Body of pancreas (tissue), 4 donors: ENCODE results near the gene DAB1. TPM values are rescaled to one million over a fixed set of nuclear protein-coding genes. Genes with fewer than 3 reads are reported as not detected.

Source experiments
- ATAC-seq: fragments of 150-250 bp; one replicate; pipeline ENCODE4 v1.9.1; 2016
- DNase-seq, 4 donors: peaks; one replicate each; pipeline ENCODE4 v3.0.0-alpha.2; 2019
- H3K27ac ChIP-seq, 4 donors: fragments of 200-600 bp; sonication (generic); 1 replicate in 3 of 4; 2 replicates in 1 of 4; pipeline versions ENCODE4 v1.5.1 to v1.6.1; 2016 to 2019; ENCODE audit warnings: mild to moderate bottlenecking in 1 of 4, mixed read lengths in 1 of 4, moderate library complexity in 1 of 4
- H3K27me3 ChIP-seq, 2 donors: fragments of 200-600 bp; sonication (generic); one replicate each; pipeline ENCODE4 v1.6.0; 2016; ENCODE audit warnings: mild to moderate bottlenecking in 1 of 2
- H3K36me3 ChIP-seq, 2 donors: fragments of 200-600 bp; sonication (generic); replicated peaks in 1 of 2; 2 replicates each; pipeline ENCODE4 v1.5.1; 2016; ENCODE audit warnings: low read depth in 2 of 2; ENCODE audit not compliant: insufficient read depth in 1 of 2
- H3K4me1 ChIP-seq: fragments of 200-600 bp; sonication (generic); one replicate; pipeline ENCODE4 v1.6.0; 2016
- H3K4me3 ChIP-seq, 2 donors: fragments of 200-600 bp; sonication (generic); 1 replicate in 1 of 2; 2 replicates in 1 of 2; pipeline ENCODE4 v1.5.1; 2016 to 2019
- H3K9me3 ChIP-seq, 3 donors: fragments of 200-600 bp; sonication (generic); 1 replicate in 2 of 3; 2 replicates in 1 of 3; pipeline ENCODE4 v1.5.1; 2016
- CTCF ChIP-seq, 7 experiments: fragments of 450-650 bp in 4 of 7; fragments of 200-600 bp in 3 of 7; sonication (generic) in 3 of 7; IDR thresholded peaks; one replicate each; pipeline ENCODE4 v1.5.1; 2016 to 2019; ENCODE audit warnings: antibody characterized with exemption in 7 of 7
- POLR2A ChIP-seq, 3 donors: fragments of 450-650 bp; IDR thresholded peaks; one replicate each; pipeline ENCODE4 v1.6.1; 2016; ENCODE audit warnings: antibody characterized with exemption in 3 of 3, mild to moderate bottlenecking in 2 of 3
- WGBS, 2 donors: methylation state at CpG; one replicate each; pipeline ENCODE4 v1.1.5; 2017; 5-methylcytosine and 5-hydroxymethylcytosine counted together
- intact Hi-C: fragments of 100-400 bp; cut with DNase I; formaldehyde crosslinking; loops from one replicate; pipeline ENCODE4 v1.15.1; 2023
- total RNA-seq, 2 donors: library from RNA; depleted of rRNA; stranded (reverse); fragments of >200 nt; gene quantifications; one replicate each; pipeline ENCODE4 v1.1.0, GENCODE V29; 2016

DAB1 gene
- total RNA-seq, 2 donors from 2014 or later, result under 0.01 TPM; not detected in 1

GRCh38 chr1:57026624-57027354 lies 397.1 kb downstream of the DAB1 start:
- DNase-seq, result no peak
- 61 to 68% methylated on average over 4 of the region's 4 CpGs for WGBS, 2 donors
- intact Hi-C loops, result no loop called here
- H3K27me3 ChIP-seq, result no peaks in the 10 kb centered on the region
- TF ChIP-seq POLR2A (IDR thresholded peaks at IDR 0.05) (no peak), CTCF (IDR thresholded peaks at IDR 0.05) (no peak)
- no peaks in the 10 kb centered on the region for H3K4me1 ChIP-seq
- no peak overlapping the region for H3K27ac ChIP-seq
- no peak for ATAC-seq
- H3K36me3 ChIP-seq, result no peaks in the 10 kb centered on the region
- no peaks in the 10 kb centered on the region for H3K9me3 ChIP-seq
- H3K4me3 ChIP-seq, result no peak overlapping the region

GRCh38 chr1:57024855-57025254 lies 399.0 kb downstream of the DAB1 start:
- no peak overlapping the region for H3K27ac ChIP-seq
- no peak for TF ChIP-seq POLR2A (IDR thresholded peaks at IDR 0.05)
- no peak for TF ChIP-seq CTCF (IDR thresholded peaks at IDR 0.05)
- intact Hi-C loops, result no loop called here
- H3K27me3 ChIP-seq, result no peaks in the 10 kb centered on the region
- no peaks in the 10 kb centered on the region for H3K36me3 ChIP-seq
- no peak for ATAC-seq
- H3K4me1 ChIP-seq, result no peaks in the 10 kb centered on the region
- H3K4me3 ChIP-seq, result no peak overlapping the region
- peak in 2 of 4 donors; percentile 2 to 5 for DNase-seq
- WGBS, 2 donors, result 56 to 68% methylated on average over 7 to 8 of the region's 8 CpGs
- no peaks in the 10 kb centered on the region for H3K9me3 ChIP-seq

- Histone ChIP-seq H3K36me3 (no peaks in the 10 kb centered on the region), H3K9me3 (no peaks in the 10 kb centered on the region), H3K4me1 (no peaks in the 10 kb centered on the region), H3K27ac (no peak overlapping the region), H3K4me3 (no peak overlapping the region), H3K27me3 (no peaks in the 10 kb centered on the region)
- WGBS, 2 donors, result 54 to 64% methylated on average over 4 of the region's 4 CpGs
- intact Hi-C loops, result no loop called here
- TF ChIP-seq POLR2A (IDR thresholded peaks at IDR 0.05) (no peak), CTCF (IDR thresholded peaks at IDR 0.05) (no peak)
- DNase-seq (no peak), ATAC-seq (no peak)
Observed at GRCh38 chr1:57024428-57024827, 399.4 kb downstream of the DAB1 start.

- Histone ChIP-seq H3K9me3 (no peaks in the 10 kb centered on the region), H3K4me1 (no peaks in the 10 kb centered on the region), H3K27me3 (no peaks in the 10 kb centered on the region), H3K27ac (no peak overlapping the region), H3K4me3 (no peak overlapping the region), H3K36me3 (no peaks in the 10 kb centered on the region)
- intact Hi-C loops, result no loop called here
- no peak for TF ChIP-seq CTCF (IDR thresholded peaks at IDR 0.05)
- TF ChIP-seq POLR2A (IDR thresholded peaks at IDR 0.05), result no peak
- WGBS, 2 donors, result 33 to 65% methylated on average over 1 of the region's 1 CpG
- ATAC-seq (no peak), DNase-seq (no peak)
Observed at GRCh38 chr1:57020216-57020615, 403.6 kb downstream of the DAB1 start.
